Bronchus fibroblast of lung (primary cell): ENCODE data around the gene GDF3. TPM values are rescaled to one million over a fixed set of nuclear protein-coding genes. Genes with fewer than 3 reads are reported as not detected.

Experiments used
- total RNA-seq: library from RNA; depleted of rRNA; stranded (reverse); fragments of >200 nt; gene quantifications from 2 replicates; pipeline ENCODE4 v1.2.3, GENCODE V29; 2015

GDF3 gene
- not detected in 2 replicates for total RNA-seq

GRCh38 chr12:7695566-7696197, at the start of gene GDF3:
TSS of gene GDF3 (minus strand) at chr12:7695775. CDS start at chr12:7695728, 47 bp downstream.

GRCh38 chr12:7711133-7711532, 15.6 kb upstream of the GDF3 start, which contains the start of gene DPPA3:
TSS of gene DPPA3 (plus strand) at chr12:7711433. CDS start at chr12:7711571, 138 bp downstream.

Other genes with a start within 250 kb of the GDF3 start
- not detected in 2 replicates for gene CD163, start 192.0 kb downstream of the GDF3 start, total RNA-seq
- gene APOBEC1, start 29.9 kb downstream of the GDF3 start, total RNA-seq, result not detected in 2 replicates
- gene DPPA3, start 15.7 kb upstream of the GDF3 start, total RNA-seq, result not detected in 2 replicates
- gene CLEC4C, start 51.6 kb upstream of the GDF3 start, total RNA-seq, result not detected in 2 replicates
- not detected in 2 replicates for gene NANOGNB, start 69.4 kb upstream of the GDF3 start, total RNA-seq
- gene NANOG, start 93.6 kb upstream of the GDF3 start, total RNA-seq, result under 0.01 TPM in 1 of 2 replicates, not detected in the other
- gene SLC2A14, start 177.1 kb upstream of the GDF3 start, total RNA-seq, result not detected in 2 replicates
- gene SLC2A3, start 240.4 kb upstream of the GDF3 start, total RNA-seq, result 22.4 and 30.3 TPM in 2 replicates